GM21381 (cell line): ENCODE results near the gene ERI2.
"Not testable (repeated sequence)": the region's sequence is repeated elsewhere in the genome, so short reads cannot be mapped to it uniquely, and the experiment has no call there.

ENCODE experiments used
- ATAC-seq: cut with Tn5 transposase; IDR thresholded peaks from one replicate; pipeline ENCODE4 v1.9.1; 2021; ENCODE audit warnings: mild to moderate bottlenecking, moderate library complexity; ENCODE audit not compliant: unreplicated experiment

ERI2 gene

DNA sequence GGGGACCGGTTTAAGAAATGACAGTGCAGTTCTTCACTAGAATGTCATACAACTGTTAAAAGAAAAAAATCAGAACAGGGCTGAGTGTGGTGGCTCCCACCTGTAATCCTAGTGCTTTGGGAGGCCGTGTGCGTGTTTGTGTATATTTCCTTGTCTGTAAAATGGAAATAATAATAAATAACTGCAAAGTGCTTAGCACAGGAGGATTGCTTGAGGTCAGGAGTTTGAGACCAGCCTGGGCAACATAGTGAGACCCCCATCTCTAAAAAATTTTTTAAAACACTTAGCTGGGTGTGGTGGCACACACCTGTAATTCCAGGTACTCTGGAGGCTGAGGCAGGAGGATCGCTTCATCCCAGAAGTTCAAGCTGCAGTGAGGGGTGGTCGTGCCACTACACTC lies 40.0 kb downstream of the ERI2 start:
- ATAC-seq: no peak

DNA sequence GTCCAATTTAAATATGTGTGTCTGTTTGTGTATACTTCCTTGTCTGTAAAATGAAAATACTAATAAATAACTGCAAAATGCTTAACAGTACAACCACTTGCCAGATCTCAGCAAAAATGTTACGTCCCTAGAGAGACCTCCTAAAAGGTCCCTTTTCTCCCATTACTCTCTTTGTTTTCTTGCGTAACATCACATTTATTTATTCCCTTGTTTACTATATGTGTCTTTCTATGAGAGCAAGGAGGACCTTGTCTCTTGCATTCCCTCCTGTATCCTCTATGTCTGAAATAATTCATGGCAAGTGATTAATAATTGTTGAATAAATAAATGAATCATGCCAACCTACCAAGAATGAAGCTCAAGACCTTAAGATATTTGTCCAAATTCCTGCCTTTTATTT lies 40.5 kb downstream of the ERI2 start:
- ATAC-seq: no peak

DNA sequence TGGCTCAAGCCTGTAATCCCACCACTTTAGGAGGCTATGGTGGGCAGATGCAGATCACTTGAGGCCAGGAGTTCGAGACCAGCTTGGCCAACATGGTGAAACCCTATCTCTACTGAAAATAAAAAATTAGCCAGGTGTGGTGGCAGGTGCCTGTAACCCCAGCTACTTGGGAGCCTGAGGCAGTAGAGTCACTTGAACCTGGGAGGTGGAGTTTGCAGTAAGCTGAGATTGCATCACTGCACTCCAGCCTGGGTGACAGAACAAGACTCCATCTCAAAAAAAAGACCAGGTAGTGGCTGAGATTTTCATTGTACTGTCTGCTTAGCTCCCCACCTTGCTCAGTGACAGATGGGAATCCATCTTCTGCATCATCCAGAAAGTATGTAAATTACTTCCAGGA lies 41.8 kb downstream of the ERI2 start:
- ATAC-seq: not testable (repeated sequence)

DNA sequence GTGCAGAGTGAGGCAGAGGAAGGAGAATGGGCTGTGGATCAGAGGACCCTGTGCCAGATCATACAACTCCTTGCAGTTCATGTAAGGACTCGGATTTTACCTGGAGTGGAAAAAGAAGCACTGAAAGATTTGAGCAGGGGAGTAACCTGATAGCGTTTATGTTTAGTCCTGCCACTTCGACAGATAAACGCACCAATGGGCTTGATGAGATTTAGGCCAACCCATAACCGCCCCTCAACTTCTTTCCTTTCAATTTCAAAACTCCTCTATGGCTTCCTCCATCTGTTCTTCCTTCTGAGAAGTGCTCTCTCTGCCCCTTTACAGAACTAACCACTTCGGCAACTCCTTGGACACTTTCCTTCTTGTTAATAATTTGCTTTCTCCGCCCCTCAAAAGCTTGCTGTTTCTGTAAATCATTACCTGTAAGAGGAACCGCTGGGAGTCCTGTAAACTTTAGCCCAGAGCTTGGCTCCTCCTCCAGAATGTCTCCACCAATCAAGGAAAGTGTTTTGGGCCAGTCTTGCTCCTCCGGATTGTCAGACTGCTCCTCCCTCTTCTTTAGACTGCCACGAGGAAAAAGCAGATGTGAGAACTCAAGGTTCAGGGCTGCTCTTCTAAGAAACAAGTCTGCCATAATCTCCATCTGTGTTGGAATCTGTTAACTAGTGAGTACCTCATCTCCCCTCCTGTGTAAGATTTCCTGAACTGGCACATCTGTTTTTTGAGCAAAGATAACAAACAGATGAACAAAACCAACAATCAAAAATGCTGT lies 42.6 kb downstream of the ERI2 start, which contains the start of gene ACSM3:
Gene ACSM3 (plus strand): TSS at position 554 of the 772 bp plus-strand sequence. CDS start 6,021 bp downstream, outside the sequence.
- peak; percentile 98 for ATAC-seq

DNA sequence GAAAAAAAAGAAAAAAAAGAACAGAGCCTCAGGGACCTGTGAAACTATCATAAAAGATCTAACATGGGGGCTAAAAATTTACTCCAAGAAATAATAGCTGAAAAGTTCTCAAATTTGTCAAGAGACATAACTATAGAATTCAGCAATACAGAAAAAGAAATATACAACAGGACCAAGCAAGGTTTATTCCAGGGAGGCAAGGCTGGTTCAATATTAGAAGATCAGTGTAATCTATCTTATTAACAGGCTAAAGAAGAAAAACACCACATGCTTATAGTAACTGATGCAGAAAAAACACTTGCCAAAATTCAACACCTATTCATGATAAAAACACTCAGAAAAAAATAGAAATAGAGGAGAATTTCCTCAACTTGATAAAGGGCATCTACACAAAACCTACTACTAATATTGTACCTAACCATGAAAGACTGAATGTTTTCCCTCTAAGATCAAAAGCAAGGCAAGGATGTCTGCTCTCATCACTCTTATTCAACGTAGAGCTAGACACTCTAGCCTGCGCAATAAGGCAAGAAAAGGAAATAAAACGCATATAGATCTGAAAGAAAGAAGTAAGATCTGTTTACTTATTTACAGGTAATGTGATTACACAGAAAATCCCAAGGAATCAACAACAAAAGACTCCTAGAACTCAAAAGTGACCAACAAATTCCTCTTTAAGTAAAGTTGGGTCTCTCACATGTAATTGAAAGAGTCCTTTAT lies 43.7 kb downstream of the ERI2 start:
- no peak for ATAC-seq

DNA sequence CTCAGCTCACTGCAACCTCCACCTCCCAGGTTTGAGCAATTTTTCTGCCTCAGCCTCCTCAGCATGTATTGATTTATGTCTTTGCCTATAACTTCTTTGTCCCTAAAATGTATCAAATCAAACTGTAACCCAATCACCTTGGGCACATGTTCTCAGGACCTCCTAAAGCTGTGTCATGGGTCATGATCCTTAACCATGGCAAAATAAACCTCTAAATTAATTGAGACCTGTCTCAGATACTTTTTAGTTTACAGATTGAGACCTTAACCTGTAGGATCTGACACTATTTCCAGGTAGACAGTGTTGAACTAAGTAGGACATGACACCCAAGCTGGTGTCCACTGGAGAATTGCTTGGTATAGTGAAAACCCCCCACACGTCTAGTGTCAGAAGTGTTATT lies 45.1 kb downstream of the ERI2 start:
- no peak for ATAC-seq

DNA sequence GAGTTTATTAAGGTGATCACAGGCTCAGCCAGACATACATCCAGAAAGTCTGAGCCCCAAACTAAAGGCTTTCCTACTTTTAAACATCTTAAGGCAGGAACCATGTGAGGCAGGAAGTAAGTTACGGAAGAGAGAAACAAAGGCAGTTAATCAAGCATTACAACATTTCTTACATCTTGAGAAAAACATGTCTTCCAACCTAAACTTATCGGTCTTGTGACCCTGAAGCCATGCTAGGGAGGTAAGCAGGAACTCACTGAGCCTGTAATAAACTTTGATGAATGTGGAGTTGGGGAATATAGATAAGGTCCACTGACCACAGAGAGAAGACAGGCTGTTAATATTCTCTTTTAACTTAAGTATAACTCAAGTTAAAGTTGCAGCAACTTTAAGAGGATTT lies 45.9 kb downstream of the ERI2 start:
- no peak for ATAC-seq

DNA sequence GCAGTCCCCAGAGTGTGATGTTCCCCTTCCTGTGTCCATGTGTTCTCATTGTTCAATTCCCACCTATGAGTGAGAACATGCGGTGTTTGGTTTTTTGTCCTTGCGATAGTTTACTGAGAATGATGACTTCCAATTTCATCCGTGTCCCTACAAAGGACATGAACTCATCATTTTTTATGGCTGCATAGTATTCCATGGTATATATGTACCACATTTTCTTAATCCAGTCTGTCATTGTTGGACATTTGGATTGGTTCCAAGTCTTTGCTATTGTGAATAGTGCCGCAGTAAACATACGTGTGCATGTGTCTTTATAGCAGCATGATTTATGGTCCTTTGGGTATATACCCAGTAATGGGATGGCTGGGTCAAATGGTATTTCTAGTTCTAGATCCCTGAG lies 50.5 kb downstream of the ERI2 start:
- not testable (repeated sequence) for ATAC-seq

DNA sequence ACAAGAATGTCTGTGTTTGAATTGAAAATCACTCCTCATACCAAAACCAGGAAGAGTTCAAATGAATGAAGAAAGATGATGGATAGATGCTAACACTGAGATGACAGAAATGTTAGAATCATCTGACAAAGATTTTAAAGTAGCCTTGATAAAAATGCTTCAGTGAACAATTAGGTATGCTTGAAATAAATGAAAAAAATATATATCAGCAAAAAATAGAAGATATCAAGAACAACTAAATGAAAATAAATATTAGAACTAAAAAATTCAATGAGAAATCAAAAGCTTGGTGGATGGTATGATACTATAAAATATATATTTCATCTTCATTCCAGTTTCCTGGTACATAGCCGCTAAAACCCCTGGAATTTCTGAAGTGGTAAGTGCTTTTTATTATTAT lies 51.0 kb downstream of the ERI2 start:
- ATAC-seq: no peak

DNA sequence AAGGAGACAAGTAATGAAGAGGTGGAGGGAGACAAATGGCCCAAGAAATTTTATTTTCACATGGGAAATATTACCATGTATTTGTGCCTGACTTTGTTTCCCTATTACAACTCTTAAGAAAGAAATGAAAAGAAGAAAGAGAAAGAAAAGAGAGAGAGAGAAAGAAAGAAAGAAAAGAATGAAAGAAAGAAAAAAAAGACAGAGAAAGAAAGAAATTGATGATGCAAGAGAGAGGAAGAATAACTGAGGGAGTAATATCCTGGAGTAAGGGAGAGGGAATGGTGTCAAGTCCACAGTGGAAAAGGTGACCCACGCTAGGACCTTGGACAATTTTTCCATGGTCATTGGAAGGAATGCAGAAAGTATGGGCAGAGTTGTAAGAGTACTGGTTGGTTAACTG lies 52.5 kb downstream of the ERI2 start:
- no peak for ATAC-seq

DNA sequence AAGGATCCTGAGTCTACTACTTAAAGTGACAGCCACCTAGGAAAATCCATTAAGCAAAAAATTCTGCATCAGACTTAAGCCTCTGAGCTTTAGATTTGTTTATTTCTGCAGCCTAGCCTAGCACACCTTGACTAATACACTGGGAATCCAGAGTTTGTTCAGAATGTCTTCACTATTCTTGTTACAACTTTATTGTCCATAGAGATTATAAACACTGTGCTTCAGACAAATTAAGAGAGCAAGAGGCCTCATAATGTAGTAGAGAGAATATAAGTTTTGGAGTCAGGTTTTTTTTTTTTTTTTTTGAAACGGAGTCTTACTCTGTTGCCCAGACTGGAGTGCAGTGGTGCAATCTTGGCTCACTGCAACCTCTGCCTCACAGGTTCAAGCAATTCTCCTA lies 55.7 kb downstream of the ERI2 start:
- no peak for ATAC-seq

DNA sequence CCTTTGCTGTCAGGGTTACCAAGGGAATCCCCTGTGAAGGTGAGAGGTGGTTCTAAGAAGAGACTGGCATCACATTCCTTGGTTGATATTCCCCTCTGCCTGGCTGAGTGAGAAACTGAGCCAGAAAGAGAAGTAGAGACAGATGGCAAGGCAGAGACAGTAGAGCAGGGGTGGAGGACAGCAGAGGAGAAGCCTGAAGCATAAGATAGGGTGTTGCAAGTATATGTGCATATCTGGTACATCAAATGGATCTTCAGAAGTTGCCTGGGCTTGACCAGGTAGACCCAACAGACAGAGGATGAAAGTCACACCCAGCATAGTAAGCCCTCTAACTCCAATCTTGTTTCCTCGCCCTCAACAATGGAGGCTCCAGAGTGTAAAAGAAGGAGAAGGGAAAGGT lies 56.8 kb downstream of the ERI2 start:
- ATAC-seq: no peak

DNA sequence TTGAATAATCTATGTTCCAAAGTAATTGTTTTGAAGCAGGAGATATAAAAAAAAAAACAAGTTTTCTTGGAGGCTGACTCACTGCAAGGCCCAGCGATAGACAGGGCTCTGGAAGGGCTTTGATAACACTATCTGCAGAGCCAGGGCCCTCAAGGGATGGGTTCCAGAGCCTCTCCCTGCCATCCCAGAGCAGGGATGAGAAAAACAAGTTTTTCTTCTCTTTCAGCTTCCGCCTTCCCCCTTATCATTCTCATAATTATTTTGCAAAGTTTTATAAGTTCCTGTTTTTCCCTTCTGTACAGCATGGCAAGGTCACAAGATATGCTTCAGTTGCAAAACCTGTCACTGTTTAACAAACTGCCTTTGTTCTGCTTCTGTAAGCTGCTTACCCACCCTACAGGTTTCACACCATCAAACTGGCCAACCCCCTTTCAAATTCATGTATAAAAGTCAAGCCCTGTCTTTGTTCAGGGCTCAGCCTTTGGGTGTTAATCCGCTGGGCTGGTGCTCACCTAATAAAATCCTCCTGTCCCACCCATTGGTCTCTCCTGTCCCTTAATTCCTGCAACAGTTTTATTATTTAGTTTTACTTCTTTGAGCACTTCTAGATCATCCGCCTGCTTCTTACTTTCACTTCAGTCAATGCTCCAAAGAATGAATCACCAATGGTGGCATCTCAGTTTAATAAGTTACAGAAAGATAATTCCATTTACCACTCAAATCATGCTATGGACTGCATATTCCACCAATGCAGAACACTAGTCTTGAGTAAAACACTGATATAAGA lies 59.0 kb downstream of the ERI2 start:
- no peak for ATAC-seq

DNA sequence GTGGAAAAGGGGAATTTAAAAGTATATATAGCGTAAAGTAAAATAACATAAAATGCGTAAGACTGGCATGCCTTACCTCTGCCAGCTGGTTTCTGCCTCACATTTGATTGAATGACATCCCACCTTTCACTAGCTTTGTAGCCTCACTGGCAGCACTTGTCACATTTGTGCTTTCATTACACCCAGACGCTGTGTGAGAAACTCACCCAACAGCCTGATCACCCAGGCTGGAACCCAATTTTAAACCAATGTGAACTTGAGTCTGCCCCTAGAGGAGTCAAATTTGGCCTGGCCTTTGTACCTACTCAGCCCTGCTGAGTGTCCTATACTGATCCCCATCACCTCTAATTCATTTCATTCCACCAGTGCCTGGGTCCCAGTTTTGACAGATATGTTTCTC lies 59.8 kb downstream of the ERI2 start:
- ATAC-seq: no peak
